Glutamatergic neuron (in vitro differentiated cells): ENCODE measurements around the gene MYO1D. TPM values are rescaled to one million over a fixed set of nuclear protein-coding genes. Genes with fewer than 3 reads are reported as not detected.
A peak's percentile ranks its signal among the peaks of the same experiment; 100 is the strongest.

ENCODE experiments used
- DNase-seq: peaks from one replicate; pipeline ENCODE4 v3.0.0; 2022
- H3K27ac Mint-ChIP-seq: one replicate; pipeline ENCODE4 v1.8.0; 2020; ENCODE audit warnings: mild to moderate bottlenecking, mixed read lengths, inconsistent platforms; ENCODE audit not compliant: unreplicated experiment
- H3K27me3 Mint-ChIP-seq: one replicate; pipeline ENCODE4 v1.8.0; 2020; ENCODE audit warnings: mild to moderate bottlenecking, moderate library complexity, mixed read lengths, inconsistent platforms; ENCODE audit not compliant: unreplicated experiment
- H3K36me3 Mint-ChIP-seq: one replicate; pipeline ENCODE4 v1.8.0; 2020; ENCODE audit warnings: mild to moderate bottlenecking, mixed read lengths, inconsistent platforms; ENCODE audit not compliant: unreplicated experiment
- H3K4me1 Mint-ChIP-seq: one replicate; pipeline ENCODE4 v1.8.0; 2020; ENCODE audit warnings: mild to moderate bottlenecking, low read depth, mixed read lengths, inconsistent platforms; ENCODE audit not compliant: unreplicated experiment
- H3K4me3 Mint-ChIP-seq: one replicate; pipeline ENCODE4 v1.8.0; 2020; ENCODE audit warnings: mild to moderate bottlenecking, mixed read lengths, inconsistent platforms; ENCODE audit not compliant: unreplicated experiment
- H3K9me3 Mint-ChIP-seq: one replicate; pipeline ENCODE4 v1.8.0; 2020; ENCODE audit warnings: mild to moderate bottlenecking, moderate library complexity, mixed read lengths, inconsistent platforms; ENCODE audit not compliant: unreplicated experiment
- total RNA-seq: library from RNA; stranded (reverse); fragmentation: NEBNext Ultra II Directional; extraction: Animal tissue kit (Norgen Biotek cat#: 25700); gene quantifications from one replicate; pipeline ENCODE4 v1.2.1, GENCODE V29; 2021; ENCODE audit not compliant: unreplicated experiment
- TF ChIP-seq, protein P1 (sequence below): fragments of 200-600 bp; sonication (generic); IDR thresholded peaks from one replicate; pipeline ENCODE4 v1.5.0; 2021; ENCODE audit not compliant: partially characterized antibody, unreplicated experiment

The MYO1D gene
- total RNA-seq, 1 donor from 2014 or later, result 5.3 TPM

- Mint-ChIP-seq H3K27me3 (peaks cover 3% of the 10 kb centered on the region), H3K4me1 (no peaks in the 10 kb centered on the region), H3K4me3 (no peak overlapping the region), H3K36me3 (no peaks in the 10 kb centered on the region), H3K27ac (no peak overlapping the region), H3K9me3 (no peaks in the 10 kb centered on the region)
- no peak for DNase-seq
- TF ChIP-seq, protein P1, sequence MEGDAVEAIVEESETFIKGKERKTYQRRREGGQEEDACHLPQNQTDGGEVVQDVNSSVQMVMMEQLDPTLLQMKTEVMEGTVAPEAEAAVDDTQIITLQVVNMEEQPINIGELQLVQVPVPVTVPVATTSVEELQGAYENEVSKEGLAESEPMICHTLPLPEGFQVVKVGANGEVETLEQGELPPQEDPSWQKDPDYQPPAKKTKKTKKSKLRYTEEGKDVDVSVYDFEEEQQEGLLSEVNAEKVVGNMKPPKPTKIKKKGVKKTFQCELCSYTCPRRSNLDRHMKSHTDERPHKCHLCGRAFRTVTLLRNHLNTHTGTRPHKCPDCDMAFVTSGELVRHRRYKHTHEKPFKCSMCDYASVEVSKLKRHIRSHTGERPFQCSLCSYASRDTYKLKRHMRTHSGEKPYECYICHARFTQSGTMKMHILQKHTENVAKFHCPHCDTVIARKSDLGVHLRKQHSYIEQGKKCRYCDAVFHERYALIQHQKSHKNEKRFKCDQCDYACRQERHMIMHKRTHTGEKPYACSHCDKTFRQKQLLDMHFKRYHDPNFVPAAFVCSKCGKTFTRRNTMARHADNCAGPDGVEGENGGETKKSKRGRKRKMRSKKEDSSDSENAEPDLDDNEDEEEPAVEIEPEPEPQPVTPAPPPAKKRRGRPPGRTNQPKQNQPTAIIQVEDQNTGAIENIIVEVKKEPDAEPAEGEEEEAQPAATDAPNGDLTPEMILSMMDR, result no peak
Measured at GRCh38 chr17:32664936-32665583, 211.9 kb downstream of the MYO1D start.

DNA sequence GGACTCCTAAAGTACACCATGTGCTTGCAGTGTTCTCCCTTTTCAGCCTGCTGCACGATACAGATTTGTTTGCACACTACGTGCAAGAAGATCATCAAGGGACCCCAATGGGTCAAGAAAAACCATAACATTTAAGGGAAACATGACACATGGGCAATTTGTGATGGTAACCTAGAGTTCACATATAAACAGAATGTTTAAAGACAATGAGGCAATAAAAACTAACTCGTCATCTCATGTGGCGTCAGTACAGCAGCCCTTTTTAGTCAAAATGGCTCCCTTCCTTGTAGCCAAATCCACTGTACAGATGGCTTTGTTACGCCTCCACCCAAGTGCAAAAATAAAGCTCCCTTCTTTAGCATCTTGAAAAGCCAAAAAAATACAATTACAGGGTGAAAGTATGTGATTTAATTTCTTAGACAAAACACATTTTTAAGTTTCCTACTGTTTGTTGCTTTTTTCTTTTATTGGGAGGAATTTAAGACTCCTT lies 216.4 kb downstream of the MYO1D start:
- H3K27ac Mint-ChIP-seq, result no peak overlapping the region
- H3K9me3 Mint-ChIP-seq, result no peaks in the 10 kb centered on the region

DNA sequence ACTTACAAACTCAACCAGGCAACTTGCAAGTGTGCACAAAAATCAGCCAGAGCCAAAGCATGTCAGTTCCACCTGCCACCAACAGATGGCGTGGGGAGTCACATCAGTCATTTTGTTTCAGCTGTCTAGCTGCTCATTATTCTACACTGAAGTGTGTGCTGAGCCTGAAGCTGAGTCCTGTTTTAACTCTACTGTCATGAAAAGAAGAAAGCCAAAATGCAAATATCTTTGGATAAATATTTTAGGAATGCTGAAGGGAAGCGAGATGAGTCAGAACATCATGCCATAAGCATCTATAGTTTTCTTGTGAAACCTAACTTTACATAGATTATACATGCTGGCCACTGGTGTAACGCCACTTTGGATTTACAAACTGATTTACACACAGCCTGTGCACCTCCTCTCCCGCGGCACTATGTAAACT lies 217.5 kb downstream of the MYO1D start:
- no peaks in the 10 kb centered on the region for H3K9me3 Mint-ChIP-seq
- H3K4me1 Mint-ChIP-seq, result no peaks in the 10 kb centered on the region
- no peaks in the 10 kb centered on the region for H3K36me3 Mint-ChIP-seq
- no peaks in the 10 kb centered on the region for H3K27me3 Mint-ChIP-seq
- H3K4me3 Mint-ChIP-seq, result no peak overlapping the region
- H3K27ac Mint-ChIP-seq, result no peak overlapping the region
- DNase-seq, result peak; percentile 84
- TF ChIP-seq, protein P1, result peak; percentile 88

More for the DNA sequence above, 216.4 kb downstream of the MYO1D start:
- H3K36me3 Mint-ChIP-seq, result no peaks in the 10 kb centered on the region
- H3K27me3 Mint-ChIP-seq, result no peaks in the 10 kb centered on the region
- H3K4me3 Mint-ChIP-seq, result no peak overlapping the region
- DNase-seq, result no peak
- H3K4me1 Mint-ChIP-seq, result no peaks in the 10 kb centered on the region
- TF ChIP-seq, protein P1, result no peak

DNA sequence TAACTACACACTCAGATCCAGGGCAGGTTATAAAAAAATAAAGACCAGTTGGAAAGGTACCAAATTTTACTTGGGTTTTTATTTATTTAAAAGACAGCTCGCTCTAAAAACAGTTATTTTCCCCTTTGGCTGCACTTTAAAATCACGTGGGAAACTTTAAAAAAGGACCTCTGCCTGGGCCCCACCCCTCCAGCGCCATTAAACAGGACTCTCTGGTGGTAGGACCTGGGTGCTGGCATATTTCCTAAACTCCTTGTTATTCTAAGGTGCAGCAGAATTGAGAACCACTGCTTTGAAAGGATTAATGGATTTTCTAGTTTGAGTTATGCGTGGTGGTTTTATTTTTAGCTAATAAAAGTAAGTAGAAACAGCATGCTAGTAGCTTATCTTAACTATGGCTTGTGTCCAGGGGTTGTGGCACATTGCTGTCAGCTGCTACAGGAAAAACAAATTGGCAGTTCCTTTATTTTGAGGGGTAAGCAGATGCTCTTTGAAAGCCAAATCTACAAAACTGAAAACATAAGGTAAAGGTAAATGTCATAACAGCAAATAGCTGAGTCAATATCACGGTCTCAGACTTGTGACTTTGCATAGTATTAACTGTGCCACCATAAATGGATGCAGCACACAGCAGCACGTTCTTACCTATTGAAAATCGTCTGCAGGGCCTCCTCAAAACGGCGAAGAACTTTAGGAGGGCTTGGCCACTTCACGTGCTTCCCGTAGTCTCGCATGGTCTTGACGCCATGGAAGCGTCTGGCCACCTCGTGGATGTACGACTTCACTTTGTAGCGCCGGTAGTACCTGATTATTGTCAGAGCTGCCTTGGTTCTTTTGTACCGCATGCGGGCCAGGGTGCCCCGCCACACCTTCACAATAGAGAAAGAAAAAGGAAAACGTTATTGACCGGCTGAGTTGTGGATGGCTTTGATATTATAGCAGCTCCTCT lies 218.2 kb downstream of the MYO1D start:
- Mint-ChIP-seq H3K27me3 (no peaks in the 10 kb centered on the region), H3K27ac (no peak overlapping the region), H3K9me3 (no peaks in the 10 kb centered on the region), H3K4me3 (no peak overlapping the region), H3K4me1 (no peaks in the 10 kb centered on the region), H3K36me3 (no peaks in the 10 kb centered on the region)
- DNase-seq, result no peak
- TF ChIP-seq, protein P1, result no peak
